CD8-positive, alpha-beta memory T cell (primary cell): ENCODE results near the gene ATP12A. TPM values are rescaled to one million over a fixed set of nuclear protein-coding genes. Genes with fewer than 3 reads are reported as not detected.
A peak's percentile ranks its signal among the peaks of the same experiment; 100 is the strongest.

Source experiments
- CTCF ChIA-PET: fragments of 350-600 bp; sonication (Branson Sonifier 250); formaldehyde crosslinking; loops from one replicate; lab custom pipeline; 2021; ENCODE audit warnings: antibody characterized with exemption; lab: Charles Lee
- POLR2A ChIA-PET: fragments of 350-600 bp; sonication (Branson Sonifier 250); formaldehyde crosslinking; loops from one replicate; lab custom pipeline; 2021; ENCODE audit warnings: antibody characterized with exemption; lab: Charles Lee
- DNase-seq, 5 donors: peaks; one replicate each; pipeline versions ENCODE4 v3.0.0 to v3.0.0-alpha.2; 2020 to 2022; ENCODE audit warnings: mixed read lengths in 1 of 5
- H3K27ac ChIP-seq: one replicate; pipeline ENCODE4 v1.7.0; 2013; ENCODE audit warnings: low read depth, mild to moderate bottlenecking, low read length, moderate library complexity
- H3K27me3 ChIP-seq: 2 replicates; pipeline ENCODE4 v1.7.0; 2013; ENCODE audit warnings: low read length, mild to moderate bottlenecking; ENCODE audit not compliant: insufficient read depth, poor library complexity, severe bottlenecking
- H3K36me3 ChIP-seq: 2 replicates; pipeline ENCODE4 v1.7.0; 2013; ENCODE audit warnings: mild to moderate bottlenecking, low read length, moderate library complexity; ENCODE audit not compliant: insufficient read depth
- H3K4me1 ChIP-seq: 2 replicates; pipeline ENCODE4 v1.7.0; 2013; ENCODE audit warnings: mild to moderate bottlenecking, low read length, moderate library complexity; ENCODE audit not compliant: insufficient read depth
- H3K4me3 ChIP-seq: 2 replicates; pipeline ENCODE4 v1.7.0; 2013; ENCODE audit warnings: mild to moderate bottlenecking, low read length
- H3K9me3 ChIP-seq: 2 replicates; pipeline ENCODE4 v1.7.0; 2013; ENCODE audit warnings: mild to moderate bottlenecking, low read length
- H3K27ac Mint-ChIP-seq, 8 donors: one replicate each; pipeline ENCODE4 v1.8.0; 2020 to 2021; ENCODE audit warnings: mixed read lengths in 8 of 8, mild to moderate bottlenecking in 6 of 8, inconsistent platforms in 3 of 8, moderate library complexity in 3 of 8
- H3K27me3 Mint-ChIP-seq, 2 donors: one replicate each; pipeline ENCODE4 v1.8.0; 2020 to 2021; ENCODE audit warnings: mixed read lengths in 2 of 2, mild to moderate bottlenecking in 1 of 2, moderate library complexity in 1 of 2
- H3K36me3 Mint-ChIP-seq, 3 donors: one replicate each; pipeline ENCODE4 v1.8.0; 2020 to 2021; ENCODE audit warnings: mixed read lengths in 3 of 3, inconsistent platforms in 1 of 3, mild to moderate bottlenecking in 1 of 3
- H3K4me1 Mint-ChIP-seq, 3 donors: one replicate each; pipeline ENCODE4 v1.8.0; 2020 to 2021; ENCODE audit warnings: mixed read lengths in 3 of 3, inconsistent platforms in 1 of 3, mild to moderate bottlenecking in 1 of 3
- H3K4me3 Mint-ChIP-seq, 7 donors: one replicate each; pipeline ENCODE4 v1.8.0; 2020 to 2021; ENCODE audit warnings: mixed read lengths in 7 of 7, mild to moderate bottlenecking in 6 of 7, moderate library complexity in 4 of 7, inconsistent platforms in 2 of 7
- H3K9me3 Mint-ChIP-seq, 5 donors: one replicate each; pipeline ENCODE4 v1.8.0; 2020 to 2022; ENCODE audit warnings: mixed read lengths in 5 of 5, mild to moderate bottlenecking in 3 of 5, moderate library complexity in 2 of 5, inconsistent platforms in 1 of 5
- polyA plus RNA-seq: library from polyadenylated mRNA; unstranded; fragments of 300-500 nt; fragmentation: Illumina TruSeq; gene quantifications from one replicate; pipeline ENCODE4 v1.2.3, GENCODE V29; 2021
- total RNA-seq, 2 experiments: library from RNA; stranded (reverse); gene quantifications; one replicate each; pipeline ENCODE4 v1.2.3, GENCODE V29; 2021

The ATP12A gene
- total and polyA plus RNA-seq, 3 experiments from 2014 or later = 4.9 to 6.1 TPM; not detected in 1

DNA sequence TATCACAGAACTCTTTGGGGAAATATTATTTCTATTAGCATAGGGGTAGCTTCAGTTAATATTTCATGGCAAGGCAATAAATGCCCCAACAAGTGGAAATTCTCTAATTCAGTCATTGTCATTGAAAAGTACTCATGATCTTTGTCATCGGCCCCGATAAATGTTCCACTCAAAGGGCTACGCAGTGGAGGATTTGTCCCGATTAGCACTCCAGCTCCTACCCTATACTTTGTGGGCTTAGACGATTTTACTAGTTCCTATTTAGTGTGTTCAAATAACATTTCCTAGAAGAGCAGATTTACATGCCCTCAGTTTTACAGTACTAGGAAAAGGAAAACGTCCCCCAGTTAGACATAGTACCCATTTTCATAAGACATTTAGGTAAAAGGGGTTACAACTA, 38.0 kb upstream of the ATP12A start:
- Histone ChIP-seq H3K9me3 (no peaks in the 10 kb centered on the region), H3K27me3 (no peaks in the 10 kb centered on the region), H3K4me1 (no peaks in the 10 kb centered on the region), H3K27ac (no peak overlapping the region), H3K4me3 (no peak overlapping the region), H3K36me3 (no peaks in the 10 kb centered on the region)
- no peak for DNase-seq
- H3K4me3 Mint-ChIP-seq = no peak overlapping the region
- POLR2A ChIA-PET = no interaction called here
- H3K27me3 Mint-ChIP-seq = peaks cover 0 to 14% of the 10 kb centered on the region in 2 donors
- H3K9me3 Mint-ChIP-seq = no peaks in the 10 kb centered on the region
- no peak overlapping the region for H3K27ac Mint-ChIP-seq
- no peaks in the 10 kb centered on the region for H3K36me3 Mint-ChIP-seq
- CTCF ChIA-PET = no interaction called here
- H3K4me1 Mint-ChIP-seq = no peaks in the 10 kb centered on the region

- Histone ChIP-seq H3K27ac (no peak overlapping the region), H3K4me3 (no peak overlapping the region), H3K9me3 (no peaks in the 10 kb centered on the region), H3K36me3 (no peaks in the 10 kb centered on the region), H3K27me3 (no peaks in the 10 kb centered on the region), H3K4me1 (no peaks in the 10 kb centered on the region)
- CTCF ChIA-PET = interaction anchor here (1.3 kb wide), 1 partner anchor 37 kb away, joined by 3 read pairs; no protein-coding TSS in a partner anchor
- peaks cover 0 to 11% of the 10 kb centered on the region in 2 donors for H3K27me3 Mint-ChIP-seq
- DNase-seq = no peak
- H3K27ac Mint-ChIP-seq = no peak overlapping the region
- POLR2A ChIA-PET = no interaction called here
- H3K4me3 Mint-ChIP-seq = no peak overlapping the region
- no peaks in the 10 kb centered on the region for H3K36me3 Mint-ChIP-seq
- H3K9me3 Mint-ChIP-seq = no peaks in the 10 kb centered on the region
- H3K4me1 Mint-ChIP-seq = no peaks in the 10 kb centered on the region
Measured at GRCh38 chr13:24644036-24644435, 36.2 kb upstream of the ATP12A start.

DNA sequence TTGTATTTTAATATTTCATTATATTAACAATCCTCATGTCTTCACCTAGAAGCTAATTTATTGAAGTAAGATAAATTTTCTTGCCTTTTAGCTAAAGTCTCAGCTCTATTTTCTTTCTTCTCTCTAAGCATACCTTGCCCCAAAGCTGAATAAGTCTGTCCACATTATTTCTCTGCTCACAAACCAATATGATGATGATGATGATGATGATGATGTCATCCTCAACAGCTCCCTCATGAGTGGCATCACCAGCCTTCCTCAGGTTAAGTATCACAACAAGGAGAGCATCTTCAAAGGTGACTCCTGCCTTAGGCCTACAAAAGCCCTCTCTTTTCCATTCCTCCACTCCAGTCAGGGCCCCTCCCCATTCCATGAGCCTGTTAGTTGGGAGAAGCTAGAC, 31.9 kb upstream of the ATP12A start:
- no peak for DNase-seq
- no peaks in the 10 kb centered on the region for H3K36me3 ChIP-seq
- Mint-ChIP-seq H3K36me3 (no peaks in the 10 kb centered on the region), H3K27ac (no peak overlapping the region), H3K4me3 (no peak overlapping the region), H3K4me1 (no peaks in the 10 kb centered on the region), H3K9me3 (no peaks in the 10 kb centered on the region), H3K27me3 (peaks cover 0 to 7% of the 10 kb centered on the region in 2 donors)
- H3K4me1 ChIP-seq = no peaks in the 10 kb centered on the region
- POLR2A ChIA-PET = no interaction called here
- no peak overlapping the region for H3K27ac ChIP-seq
- no peak overlapping the region for H3K4me3 ChIP-seq
- CTCF ChIA-PET = interaction anchor here (0.5 kb wide), 1 partner anchor 1490 kb away, joined by 4 read pairs; no protein-coding TSS in a partner anchor
- no peaks in the 10 kb centered on the region for H3K9me3 ChIP-seq
- no peaks in the 10 kb centered on the region for H3K27me3 ChIP-seq

- no peaks in the 10 kb centered on the region for H3K9me3 ChIP-seq
- H3K27ac ChIP-seq = no peak overlapping the region
- no peaks in the 10 kb centered on the region for H3K4me1 ChIP-seq
- Mint-ChIP-seq H3K36me3 (no peaks in the 10 kb centered on the region), H3K27ac (peak overlapping the region in 2 of 8 donors; percentile 8 to 93), H3K27me3 (peaks cover 0 to 9% of the 10 kb centered on the region in 2 donors), H3K4me3 (no peak overlapping the region), H3K4me1 (no peaks in the 10 kb centered on the region), H3K9me3 (no peaks in the 10 kb centered on the region)
- no peaks in the 10 kb centered on the region for H3K36me3 ChIP-seq
- no peak overlapping the region for H3K4me3 ChIP-seq
- ChIA-PET POLR2A (interaction anchor here (0.7 kb wide), 1 partner anchor 37 kb away, joined by 3 read pairs; no protein-coding TSS in a partner anchor), CTCF (interaction anchor here (0.5 kb wide), 1 partner anchor 1491 kb away, joined by 4 read pairs; no protein-coding TSS in a partner anchor)
- no peak for DNase-seq
- no peaks in the 10 kb centered on the region for H3K27me3 ChIP-seq
Measured at GRCh38 chr13:24648983-24649687, 31.1 kb upstream of the ATP12A start.

- Histone ChIP-seq H3K4me1 (no peaks in the 10 kb centered on the region), H3K9me3 (no peaks in the 10 kb centered on the region), H3K27ac (no peak overlapping the region), H3K4me3 (no peak overlapping the region), H3K27me3 (no peaks in the 10 kb centered on the region), H3K36me3 (no peaks in the 10 kb centered on the region)
- DNase-seq = no peak
- Mint-ChIP-seq H3K36me3 (no peaks in the 10 kb centered on the region), H3K27ac (peak overlapping the region in 1 of 8 donors; percentile 93), H3K9me3 (no peaks in the 10 kb centered on the region), H3K4me3 (no peak overlapping the region), H3K27me3 (peaks cover 0 to 10% of the 10 kb centered on the region in 2 donors), H3K4me1 (no peaks in the 10 kb centered on the region)
- CTCF ChIA-PET = interaction anchor here (1.2 kb wide), 1 partner anchor 43 kb away, joined by 3 read pairs; no protein-coding TSS in a partner anchor
- POLR2A ChIA-PET = no interaction called here
Measured at GRCh38 chr13:24649688-24650043, 30.5 kb upstream of the ATP12A start.

DNA sequence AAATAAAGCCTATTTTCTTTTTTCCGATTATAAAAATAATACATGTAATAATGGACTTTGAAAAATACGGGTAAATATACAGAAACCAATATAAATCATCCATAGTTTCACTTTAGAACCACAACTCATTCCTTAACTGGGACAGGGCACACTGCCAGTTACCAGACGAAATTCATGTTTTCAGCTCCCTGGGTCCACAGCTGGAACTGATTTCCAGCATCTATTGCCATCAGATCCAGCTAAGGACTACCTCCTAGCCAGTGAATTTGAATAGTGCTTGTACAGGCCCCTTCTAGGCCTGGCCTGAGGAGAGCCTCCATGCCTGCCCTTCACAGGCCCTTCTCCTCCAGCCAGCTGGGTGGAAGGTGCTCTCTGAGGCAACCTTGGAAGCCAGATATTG, 30.0 kb upstream of the ATP12A start:
- H3K9me3 ChIP-seq = no peaks in the 10 kb centered on the region
- CTCF ChIA-PET = interaction anchor here (1.2 kb wide), 1 partner anchor 44 kb away, joined by 3 read pairs; no protein-coding TSS in a partner anchor
- H3K36me3 ChIP-seq = no peaks in the 10 kb centered on the region
- no peaks in the 10 kb centered on the region for H3K4me1 Mint-ChIP-seq
- no peak overlapping the region for H3K4me3 Mint-ChIP-seq
- H3K4me1 ChIP-seq = no peaks in the 10 kb centered on the region
- no peak overlapping the region for H3K4me3 ChIP-seq
- H3K27ac Mint-ChIP-seq = no peak overlapping the region
- H3K9me3 Mint-ChIP-seq = no peaks in the 10 kb centered on the region
- POLR2A ChIA-PET = no interaction called here
- peaks cover 0 to 10% of the 10 kb centered on the region in 2 donors for H3K27me3 Mint-ChIP-seq
- DNase-seq = no peak
- H3K27me3 ChIP-seq = no peaks in the 10 kb centered on the region
- no peak overlapping the region for H3K27ac ChIP-seq
- H3K36me3 Mint-ChIP-seq = no peaks in the 10 kb centered on the region

DNA sequence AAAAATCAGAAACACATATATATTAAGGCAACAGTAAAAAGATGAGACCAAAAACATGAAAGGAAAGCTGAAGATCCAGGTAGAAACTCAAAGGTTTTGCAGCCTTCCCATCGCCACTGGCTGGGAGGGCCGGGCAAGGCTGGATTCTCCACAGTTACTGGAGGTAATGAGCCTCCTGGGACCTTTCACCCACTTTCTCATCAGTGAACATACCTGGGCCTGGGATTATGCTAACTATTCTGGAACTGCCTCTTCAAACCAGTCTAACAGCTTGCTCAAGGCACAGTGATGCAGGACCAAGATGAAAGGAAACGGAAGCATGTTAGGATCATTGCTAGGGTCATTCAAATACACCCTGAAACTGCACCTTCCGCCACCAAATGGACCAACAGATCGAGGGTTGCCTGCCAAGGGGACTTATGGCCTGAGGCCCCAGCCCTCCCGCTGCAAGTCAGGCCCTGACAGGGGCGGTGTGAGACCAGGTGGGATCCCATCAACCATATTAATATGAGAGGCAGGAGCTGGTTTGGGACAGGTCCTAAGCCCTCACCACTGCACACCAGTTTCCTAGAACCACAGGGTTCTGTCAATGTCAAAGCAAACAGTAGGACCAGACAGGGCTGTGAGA, 28.4 kb upstream of the ATP12A start:
- POLR2A ChIA-PET = no interaction called here
- Mint-ChIP-seq H3K9me3 (no peaks in the 10 kb centered on the region), H3K4me1 (no peaks in the 10 kb centered on the region)

GRCh38 chr13:24652359-24652758, 27.8 kb upstream of the ATP12A start:
- peaks cover 0 to 3% of the 10 kb centered on the region in 2 donors for H3K27me3 Mint-ChIP-seq
- CTCF ChIA-PET = no interaction called here
- H3K4me1 ChIP-seq = no peaks in the 10 kb centered on the region
- H3K27ac ChIP-seq = no peak overlapping the region
- H3K9me3 Mint-ChIP-seq = no peaks in the 10 kb centered on the region
- POLR2A ChIA-PET = no interaction called here
- no peak overlapping the region for H3K4me3 ChIP-seq
- no peaks in the 10 kb centered on the region for H3K4me1 Mint-ChIP-seq
- no peaks in the 10 kb centered on the region for H3K27me3 ChIP-seq
- H3K27ac Mint-ChIP-seq = no peak overlapping the region
- no peaks in the 10 kb centered on the region for H3K9me3 ChIP-seq
- no peaks in the 10 kb centered on the region for H3K36me3 Mint-ChIP-seq
- H3K4me3 Mint-ChIP-seq = no peak overlapping the region
- no peaks in the 10 kb centered on the region for H3K36me3 ChIP-seq
- no peak for DNase-seq

More for the DNA sequence above, 28.4 kb upstream of the ATP12A start:
- no peak for DNase-seq
- H3K27ac Mint-ChIP-seq = no peak overlapping the region
- CTCF ChIA-PET = no interaction called here
- Histone ChIP-seq H3K4me1 (no peaks in the 10 kb centered on the region), H3K27me3 (no peaks in the 10 kb centered on the region), H3K4me3 (no peak overlapping the region), H3K9me3 (no peaks in the 10 kb centered on the region), H3K36me3 (no peaks in the 10 kb centered on the region), H3K27ac (no peak overlapping the region)
- H3K27me3 Mint-ChIP-seq = peaks cover 0 to 3% of the 10 kb centered on the region in 2 donors
- H3K4me3 Mint-ChIP-seq = no peak overlapping the region
- H3K36me3 Mint-ChIP-seq = no peaks in the 10 kb centered on the region
